Neural crest cell (in vitro differentiated cells): ENCODE results near the gene PREX1. TPM values are rescaled to one million over a fixed set of nuclear protein-coding genes. Genes with fewer than 3 reads are reported as not detected.
A peak's percentile ranks its signal among the peaks of the same experiment; 100 is the strongest.

ENCODE experiments used
- DNase-seq: peaks from one replicate; pipeline ENCODE4 v3.0.0; 2021; ENCODE audit warnings: low read depth, mixed read lengths, low spot score
- H3K27ac Mint-ChIP-seq: one replicate; pipeline ENCODE4 v1.8.0; 2021; ENCODE audit warnings: mild to moderate bottlenecking, mixed read lengths; ENCODE audit not compliant: unreplicated experiment
- H3K27me3 Mint-ChIP-seq: 2 replicates; pipeline ENCODE4 v1.8.0; 2021; ENCODE audit warnings: low read depth, mild to moderate bottlenecking, mixed read lengths
- H3K36me3 Mint-ChIP-seq: 2 replicates; pipeline ENCODE4 v1.8.0; 2021; ENCODE audit warnings: low read depth, mild to moderate bottlenecking, mixed read lengths
- H3K4me1 Mint-ChIP-seq: 2 replicates; pipeline ENCODE4 v1.8.0; 2021; ENCODE audit warnings: mixed read lengths
- H3K4me3 Mint-ChIP-seq: one replicate; pipeline ENCODE4 v1.8.0; 2021; ENCODE audit warnings: mild to moderate bottlenecking, mixed read lengths
- H3K9me3 Mint-ChIP-seq: 2 replicates; pipeline ENCODE4 v1.8.0; 2021; ENCODE audit warnings: mixed read lengths
- CTCF ChIP-seq: fragments of 200-600 bp; sonication (generic); conservative IDR thresholded peaks from 2 replicates; pipeline ENCODE4 v1.5.0; 2021; ENCODE audit warnings: antibody characterized with exemption, mild to moderate bottlenecking
- total RNA-seq: library from RNA; stranded (reverse); gene quantifications from 2 replicates; pipeline ENCODE4 v1.2.1, GENCODE V29; 2021

Gene PREX1
- total RNA-seq, 1 donor from 2014 or later: 72.4 TPM

DNA sequence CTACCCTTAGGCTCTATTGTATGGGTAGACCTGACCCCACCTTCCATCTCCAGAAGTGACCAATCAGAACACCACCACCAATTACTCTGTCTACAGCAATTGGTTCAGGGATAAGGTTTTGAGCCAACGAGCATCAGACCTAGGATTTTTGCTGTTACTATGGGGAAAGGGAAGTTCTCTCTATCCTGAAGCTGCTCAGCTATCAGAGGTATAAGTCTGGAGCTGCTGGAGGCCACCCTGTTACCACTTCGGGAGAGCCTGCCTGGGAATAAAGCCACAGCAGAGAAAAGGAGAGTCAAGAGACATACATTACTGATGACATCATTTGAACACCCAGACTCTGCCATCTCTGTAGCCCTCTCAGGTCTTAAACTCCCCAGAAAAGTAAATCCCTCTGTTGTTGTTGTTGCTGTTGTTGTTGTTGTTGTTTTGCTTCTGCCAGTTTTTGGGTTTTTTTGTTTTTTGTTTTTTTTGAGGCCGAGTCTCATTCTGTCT lies 94.5 kb downstream of the PREX1 start:
- no peak for DNase-seq
- H3K4me1 Mint-ChIP-seq: peaks cover 59% of the 10 kb centered on the region
- H3K27me3 Mint-ChIP-seq: no peaks in the 10 kb centered on the region
- no peak for TF ChIP-seq CTCF
- peaks cover 30% of the 10 kb centered on the region for H3K36me3 Mint-ChIP-seq
- H3K9me3 Mint-ChIP-seq: no peaks in the 10 kb centered on the region
- H3K4me3 Mint-ChIP-seq: no peak overlapping the region
- H3K27ac Mint-ChIP-seq: peak overlapping the region; percentile 81

- Mint-ChIP-seq H3K27ac (no peak overlapping the region), H3K36me3 (peaks cover 30% of the 10 kb centered on the region), H3K4me3 (no peak overlapping the region), H3K27me3 (no peaks in the 10 kb centered on the region), H3K4me1 (peaks cover 59% of the 10 kb centered on the region), H3K9me3 (no peaks in the 10 kb centered on the region)
- DNase-seq: no peak
- no peak for TF ChIP-seq CTCF
Observed at GRCh38 chr20:48732081-48732829, 95.5 kb downstream of the PREX1 start.

DNA sequence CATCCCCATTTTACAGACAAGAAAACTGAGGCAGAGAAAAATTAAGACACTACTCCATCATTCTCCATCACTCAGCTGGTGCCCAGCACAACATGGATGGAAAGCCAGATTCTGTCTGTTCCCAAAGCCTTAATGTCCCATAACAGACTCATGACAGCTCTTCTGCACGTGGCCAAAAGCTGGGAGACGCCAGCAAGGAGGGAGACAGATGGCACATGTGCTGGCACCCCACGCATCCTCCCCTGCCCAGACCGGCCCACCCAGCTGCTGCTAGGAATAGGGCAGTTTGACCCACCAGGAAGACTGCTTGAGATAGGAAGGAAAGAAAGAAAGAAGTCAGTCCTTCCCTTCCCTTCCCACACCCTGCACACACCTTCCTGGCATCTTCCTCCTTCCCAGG lies 96.3 kb downstream of the PREX1 start:
- H3K9me3 Mint-ChIP-seq: no peaks in the 10 kb centered on the region
- no peak for TF ChIP-seq CTCF
- H3K4me1 Mint-ChIP-seq: peaks cover 61% of the 10 kb centered on the region
- peak overlapping the region; percentile 35 for H3K27ac Mint-ChIP-seq
- peaks cover 30% of the 10 kb centered on the region for H3K36me3 Mint-ChIP-seq
- H3K4me3 Mint-ChIP-seq: no peak overlapping the region
- DNase-seq: no peak
- H3K27me3 Mint-ChIP-seq: no peaks in the 10 kb centered on the region

- no peaks in the 10 kb centered on the region for H3K9me3 Mint-ChIP-seq
- H3K27me3 Mint-ChIP-seq: no peaks in the 10 kb centered on the region
- peak overlapping the region; percentile 64 for H3K27ac Mint-ChIP-seq
- TF ChIP-seq CTCF: no peak
- H3K36me3 Mint-ChIP-seq: peaks cover 32% of the 10 kb centered on the region
- DNase-seq: no peak
- peaks cover 58% of the 10 kb centered on the region for H3K4me1 Mint-ChIP-seq
- no peak overlapping the region for H3K4me3 Mint-ChIP-seq
Observed at GRCh38 chr20:48730977-48731376, 96.8 kb downstream of the PREX1 start.

GRCh38 chr20:48729538-48729937 lies 98.3 kb downstream of the PREX1 start:
- peaks cover 67% of the 10 kb centered on the region for H3K4me1 Mint-ChIP-seq
- no peak for DNase-seq
- H3K9me3 Mint-ChIP-seq: no peaks in the 10 kb centered on the region
- no peak for TF ChIP-seq CTCF
- peaks cover 38% of the 10 kb centered on the region for H3K36me3 Mint-ChIP-seq
- H3K4me3 Mint-ChIP-seq: peak overlapping the region; percentile 56
- H3K27ac Mint-ChIP-seq: peak overlapping the region; percentile 96
- H3K27me3 Mint-ChIP-seq: no peaks in the 10 kb centered on the region
